HG03045 (cell line): ENCODE results near the gene TMEM229B.

Experiments used
- ATAC-seq: cut with Tn5 transposase; IDR thresholded peaks from one replicate; pipeline ENCODE4 v1.9.1; 2021; ENCODE audit warnings: mild to moderate bottlenecking, moderate library complexity; ENCODE audit not compliant: unreplicated experiment

The TMEM229B gene

GRCh38 chr14:67490196-67490595, 1.7 kb upstream of the TMEM229B start:
- no peak for ATAC-seq

- no peak for ATAC-seq
Measured at GRCh38 chr14:67487332-67487731, 1.2 kb downstream of the TMEM229B start.

GRCh38 chr14:67486890-67487289, 1.6 kb downstream of the TMEM229B start:
- no peak for ATAC-seq

- no peak for ATAC-seq
Measured at GRCh38 chr14:67485501-67486095, 2.9 kb downstream of the TMEM229B start.

GRCh38 chr14:67483579-67484285, 4.8 kb downstream of the TMEM229B start:
- ATAC-seq = no peak

- ATAC-seq = no peak
Measured at GRCh38 chr14:67482231-67483164, 6.0 kb downstream of the TMEM229B start.

GRCh38 chr14:67480011-67480410, 8.5 kb downstream of the TMEM229B start:
- ATAC-seq = no peak

GRCh38 chr14:67478800-67479084, 9.8 kb downstream of the TMEM229B start:
- ATAC-seq = no peak

GRCh38 chr14:67477926-67478799, 10.4 kb downstream of the TMEM229B start:
- ATAC-seq = no peak

- ATAC-seq = no peak
Measured at GRCh38 chr14:67474366-67474765, 14.2 kb downstream of the TMEM229B start.

GRCh38 chr14:67473290-67474082, 15.0 kb downstream of the TMEM229B start:
- no peak for ATAC-seq

GRCh38 chr14:67472726-67473125, 15.8 kb downstream of the TMEM229B start:
- no peak for ATAC-seq

GRCh38 chr14:67469954-67470353, 18.6 kb downstream of the TMEM229B start:
- no peak for ATAC-seq

- no peak for ATAC-seq
Measured at GRCh38 chr14:67468378-67468730, 20.2 kb downstream of the TMEM229B start.

- no peak for ATAC-seq
Measured at GRCh38 chr14:67467134-67467533, 21.4 kb downstream of the TMEM229B start.

- ATAC-seq = no peak
Measured at GRCh38 chr14:67464879-67465278, 23.6 kb downstream of the TMEM229B start.

- ATAC-seq = no peak
Measured at GRCh38 chr14:67464377-67464776, 24.1 kb downstream of the TMEM229B start.

GRCh38 chr14:67463900-67464299, 24.6 kb downstream of the TMEM229B start:
- ATAC-seq = no peak

GRCh38 chr14:67461996-67462395, 26.5 kb downstream of the TMEM229B start:
- ATAC-seq = no peak

GRCh38 chr14:67461341-67461985, 27.1 kb downstream of the TMEM229B start:
- ATAC-seq = no peak
